ENCODE results near the gene CATSPERB.

GRCh38 chr14:91613459-91614112, 118.3 kb downstream of the CATSPERB start:
- no peak for TF ChIP-seq EP300 (IDR thresholded peaks at IDR 0.05)
- no peak for TF ChIP-seq CTCF (IDR thresholded peaks at IDR 0.05)

Data from stomach (tissue), 4 donors.